Smooth muscle cell (in vitro differentiated cells): ENCODE data around the gene WDR55. TPM values are rescaled to one million over a fixed set of nuclear protein-coding genes. Genes with fewer than 3 reads are reported as not detected.
"Not testable (repeated sequence)": the region's sequence is repeated elsewhere in the genome, so short reads cannot be mapped to it uniquely, and the experiment has no call there.

ENCODE experiments used
- DNase-seq: peaks from one replicate; lab custom pipeline; 2025; ENCODE audit not compliant: unreplicated experiment; lab: John Stamatoyannopoulos, UW
- H2AFZ ChIP-seq: fragments of 200-600 bp; sonication (generic); 2 replicates; pipeline ENCODE4 v1.6.0; 2016; ENCODE audit warnings: antibody characterized with exemption, low read depth, mild to moderate bottlenecking
- H3F3A ChIP-seq: fragments of 200-600 bp; sonication (generic); 2 replicates; pipeline ENCODE4 v1.6.0; 2017; ENCODE audit warnings: antibody characterized with exemption, low read depth
- H3K27ac ChIP-seq: fragments of 200-600 bp; sonication (generic); 2 replicates; pipeline ENCODE4 v1.5.1; 2016; ENCODE audit warnings: low read depth, mild to moderate bottlenecking
- H3K27me3 ChIP-seq: fragments of 200-600 bp; sonication (generic); 2 replicates; pipeline ENCODE4 v1.6.1; 2016; ENCODE audit warnings: low read depth, mild to moderate bottlenecking
- H3K36me3 ChIP-seq: fragments of 200-600 bp; sonication (generic); 2 replicates; pipeline ENCODE4 v1.5.1; 2016; ENCODE audit warnings: low read depth
- H3K4me1 ChIP-seq: fragments of 200-600 bp; sonication (generic); 2 replicates; pipeline ENCODE4 v1.5.1; 2016; ENCODE audit warnings: low read depth
- H3K4me2 ChIP-seq: fragments of 200-600 bp; sonication (generic); 2 replicates; pipeline ENCODE4 v1.6.0; 2016; ENCODE audit warnings: mild to moderate bottlenecking
- H3K4me3 ChIP-seq: fragments of 200-600 bp; sonication (generic); 2 replicates; pipeline ENCODE4 v1.5.1; 2016; ENCODE audit warnings: mild to moderate bottlenecking
- H3K79me2 ChIP-seq: fragments of 200-600 bp; sonication (generic); 2 replicates; pipeline ENCODE4 v1.6.0; 2016; ENCODE audit warnings: low read depth, mild to moderate bottlenecking
- H3K9ac ChIP-seq: fragments of 200-600 bp; sonication (generic); 2 replicates; pipeline ENCODE4 v1.6.0; 2016; ENCODE audit warnings: low read depth
- H3K9me3 ChIP-seq: fragments of 200-600 bp; sonication (generic); replicated peaks from 2 replicates; pipeline ENCODE4 v1.5.1; 2016; ENCODE audit warnings: low read depth
- H4K20me1 ChIP-seq: fragments of 200-600 bp; sonication (generic); 2 replicates; pipeline ENCODE4 v1.6.0; 2016; ENCODE audit warnings: low read depth
- WGBS: methylation state at CpG from one replicate; pipeline ENCODE4 v1.1.7; 2016; ENCODE audit warnings: low lambda C conversion rate; 5-methylcytosine and 5-hydroxymethylcytosine counted together
- polyA plus RNA-seq: library from polyadenylated mRNA; unstranded; fragments of >200 nt; fragmentation: Nextera tagmentation; extraction: Ambion mirVana; gene quantifications from 2 replicates; pipeline ENCODE4 v1.2.1, GENCODE V29; 2016
- total RNA-seq: library from RNA; depleted of rRNA; stranded (reverse); fragments of >200 nt; gene quantifications from 2 replicates; pipeline ENCODE4 v1.2.3, GENCODE V29; 2014
- TF ChIP-seq, protein P1 (sequence below): fragments of 200-600 bp; sonication (generic); IDR thresholded peaks from 2 replicates; pipeline ENCODE4 v1.5.1; 2017; ENCODE audit warnings: borderline replicate concordance, mild to moderate bottlenecking, antibody characterized with exemption; ENCODE audit not compliant: insufficient read depth, poor library complexity, severe bottlenecking

Gene WDR55
- total and polyA plus RNA-seq, 2 experiments from 2014 or later, result 14.2 to 20.6 TPM

DNA sequence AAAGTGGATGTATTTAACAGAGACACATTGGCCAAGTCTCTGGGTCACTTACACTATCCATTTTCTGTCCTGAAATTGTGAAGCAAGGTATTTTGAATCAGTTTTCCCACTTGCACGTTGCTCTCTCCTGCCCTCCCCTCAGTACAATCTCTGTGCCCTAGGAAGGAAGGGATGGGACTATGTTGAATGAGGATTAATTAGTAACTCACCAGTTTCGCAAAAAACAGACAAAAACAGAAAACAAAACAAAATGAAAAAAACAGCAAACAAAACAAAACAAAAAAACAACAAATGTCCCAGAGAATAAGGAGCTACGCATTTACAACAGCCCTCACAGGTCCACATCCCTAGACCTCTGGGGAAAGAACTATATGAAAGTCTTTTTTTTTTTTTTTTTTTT is 30.6 kb upstream of the WDR55 start:
- DNase-seq, result no peak
- no peaks in the 10 kb centered on the region for H3K36me3 ChIP-seq
- no peaks in the 10 kb centered on the region for H3F3A ChIP-seq
- no peaks in the 10 kb centered on the region for H3K4me1 ChIP-seq
- no peaks in the 10 kb centered on the region for H4K20me1 ChIP-seq
- no peak overlapping the region for H3K4me3 ChIP-seq
- no peaks in the 10 kb centered on the region for H3K79me2 ChIP-seq
- H2AFZ ChIP-seq, result no peak overlapping the region
- H3K27ac ChIP-seq, result no peak overlapping the region
- no peak overlapping the region for H3K4me2 ChIP-seq
- TF ChIP-seq, protein P1, sequence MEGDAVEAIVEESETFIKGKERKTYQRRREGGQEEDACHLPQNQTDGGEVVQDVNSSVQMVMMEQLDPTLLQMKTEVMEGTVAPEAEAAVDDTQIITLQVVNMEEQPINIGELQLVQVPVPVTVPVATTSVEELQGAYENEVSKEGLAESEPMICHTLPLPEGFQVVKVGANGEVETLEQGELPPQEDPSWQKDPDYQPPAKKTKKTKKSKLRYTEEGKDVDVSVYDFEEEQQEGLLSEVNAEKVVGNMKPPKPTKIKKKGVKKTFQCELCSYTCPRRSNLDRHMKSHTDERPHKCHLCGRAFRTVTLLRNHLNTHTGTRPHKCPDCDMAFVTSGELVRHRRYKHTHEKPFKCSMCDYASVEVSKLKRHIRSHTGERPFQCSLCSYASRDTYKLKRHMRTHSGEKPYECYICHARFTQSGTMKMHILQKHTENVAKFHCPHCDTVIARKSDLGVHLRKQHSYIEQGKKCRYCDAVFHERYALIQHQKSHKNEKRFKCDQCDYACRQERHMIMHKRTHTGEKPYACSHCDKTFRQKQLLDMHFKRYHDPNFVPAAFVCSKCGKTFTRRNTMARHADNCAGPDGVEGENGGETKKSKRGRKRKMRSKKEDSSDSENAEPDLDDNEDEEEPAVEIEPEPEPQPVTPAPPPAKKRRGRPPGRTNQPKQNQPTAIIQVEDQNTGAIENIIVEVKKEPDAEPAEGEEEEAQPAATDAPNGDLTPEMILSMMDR, result no peak
- peaks cover under 1% of the 10 kb centered on the region for H3K9me3 ChIP-seq
- WGBS, result 74% methylated on average over 3 of the region's 3 CpGs
- no peaks in the 10 kb centered on the region for H3K27me3 ChIP-seq
- H3K9ac ChIP-seq, result no peak overlapping the region

DNA sequence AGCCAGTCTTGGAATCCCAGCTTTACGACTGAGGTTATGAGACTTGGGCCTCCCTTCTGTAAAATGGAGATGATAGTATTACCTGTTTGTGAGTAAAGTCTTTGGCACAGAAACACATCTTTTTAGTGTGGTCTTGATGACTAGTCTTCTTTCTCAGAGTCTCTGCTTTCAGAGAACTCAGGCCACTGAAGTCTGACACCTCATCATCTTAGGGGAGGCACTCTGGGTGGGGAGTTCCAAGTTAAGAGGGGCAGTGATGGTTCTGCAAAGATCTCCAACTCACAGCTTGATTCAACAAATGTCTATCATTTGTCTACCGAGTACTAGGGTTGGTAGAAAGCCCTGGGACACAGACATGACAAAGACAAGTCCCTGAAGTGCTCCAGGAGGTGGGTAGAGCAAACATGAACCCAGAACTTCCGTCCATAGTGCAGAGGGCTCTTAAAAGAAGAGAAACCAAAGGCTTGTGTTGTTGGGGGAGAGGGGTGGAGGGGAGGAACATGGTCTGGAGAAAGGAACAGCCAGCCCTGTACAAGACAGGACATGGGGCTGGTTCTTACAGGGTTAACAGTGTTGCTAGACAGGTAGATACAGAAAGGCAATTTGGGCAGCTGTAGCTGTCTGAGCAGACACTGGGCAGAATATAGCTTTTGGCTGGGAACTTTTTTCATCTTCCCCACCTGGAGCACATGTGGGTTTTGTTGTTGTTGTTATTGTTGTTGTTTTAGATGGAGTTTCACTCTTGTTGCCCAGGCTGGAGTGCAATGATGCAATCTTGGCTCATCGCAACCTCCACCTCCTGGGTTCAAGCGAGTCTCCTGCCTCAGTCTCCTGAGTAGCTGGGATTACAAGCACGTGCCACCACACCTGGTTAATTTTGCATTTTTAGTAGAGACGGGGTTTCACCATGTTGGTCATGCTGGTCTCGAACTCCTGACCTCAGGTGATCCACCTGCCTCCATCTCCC is 29.1 kb upstream of the WDR55 start:
- Histone ChIP-seq H3K36me3 (no peaks in the 10 kb centered on the region), H3K4me2 (no peak overlapping the region), H3K27me3 (no peaks in the 10 kb centered on the region), H3F3A (no peaks in the 10 kb centered on the region), H3K27ac (no peak overlapping the region), H3K4me1 (peaks cover 4% of the 10 kb centered on the region), H3K9ac (no peak overlapping the region), H4K20me1 (no peaks in the 10 kb centered on the region), H3K4me3 (no peak overlapping the region), H3K79me2 (no peaks in the 10 kb centered on the region), H3K9me3 (no peaks in the 10 kb centered on the region), H2AFZ (no peak overlapping the region)
- 91% methylated on average over 8 of the region's 8 CpGs for WGBS
- TF ChIP-seq, protein P1, result no peak
- no peak for DNase-seq

DNA sequence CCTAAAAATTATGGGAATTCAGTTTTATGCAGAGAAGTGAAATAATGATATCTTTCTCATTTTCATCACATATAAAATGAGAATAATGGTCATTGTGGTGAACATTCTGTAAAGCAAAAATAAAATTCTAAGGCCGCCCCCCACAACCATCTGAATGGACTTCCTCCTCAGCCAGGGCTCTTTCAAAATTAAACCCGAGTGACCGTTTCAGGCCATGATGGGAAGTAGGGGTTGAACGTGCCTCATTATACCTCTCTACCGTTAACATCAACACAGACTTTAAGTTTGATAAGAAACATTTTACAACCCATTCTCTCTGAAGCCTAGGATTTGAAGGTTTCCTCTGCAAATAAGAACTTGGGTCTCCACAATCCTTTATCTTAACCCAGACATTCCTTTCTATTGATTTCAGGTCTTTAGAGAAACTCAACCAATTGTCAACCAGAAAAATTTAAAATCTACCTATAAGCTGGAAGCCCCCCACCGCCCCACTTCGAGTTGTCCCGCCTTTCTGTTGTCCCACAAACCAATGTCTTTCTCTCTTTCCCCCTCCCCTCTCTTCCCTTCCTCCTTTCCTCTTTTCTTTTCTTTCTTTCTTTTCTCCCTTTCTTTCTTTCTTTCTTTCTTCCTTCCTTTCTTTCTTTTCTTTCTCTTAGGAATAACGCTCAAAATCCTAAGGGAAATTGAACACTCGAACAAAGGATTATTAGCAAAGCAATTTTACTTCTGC is 27.2 kb upstream of the WDR55 start:
- no peaks in the 10 kb centered on the region for H4K20me1 ChIP-seq
- no peaks in the 10 kb centered on the region for H3K27me3 ChIP-seq
- TF ChIP-seq, protein P1, result no peak
- WGBS, result 88% methylated on average over 10 of the region's 10 CpGs
- H3K36me3 ChIP-seq, result no peaks in the 10 kb centered on the region
- H3K4me2 ChIP-seq, result no peak overlapping the region
- no peak for DNase-seq
- H3K79me2 ChIP-seq, result no peaks in the 10 kb centered on the region
- H3K4me1 ChIP-seq, result peaks cover 4% of the 10 kb centered on the region
- no peak overlapping the region for H2AFZ ChIP-seq
- H3K27ac ChIP-seq, result no peak overlapping the region
- no peaks in the 10 kb centered on the region for H3K9me3 ChIP-seq
- no peak overlapping the region for H3K4me3 ChIP-seq
- no peak overlapping the region for H3K9ac ChIP-seq
- H3F3A ChIP-seq, result no peaks in the 10 kb centered on the region

DNA sequence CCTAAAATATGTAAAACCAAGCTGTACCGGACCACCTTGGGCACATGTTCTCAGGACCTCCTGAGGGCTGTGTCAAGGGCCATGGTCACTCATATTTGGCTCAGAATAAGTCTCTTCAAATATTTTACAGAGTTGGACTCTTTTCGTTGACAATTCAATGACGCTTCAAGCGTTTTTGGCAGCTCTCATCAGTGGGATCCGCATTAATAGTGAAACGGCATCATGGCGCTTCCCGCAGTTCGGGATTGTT is 25.9 kb upstream of the WDR55 start:
- WGBS, result 67% methylated on average over 9 of the region's 9 CpGs
- not testable (repeated sequence) for DNase-seq, H3K79me2 ChIP-seq, H3K9me3 ChIP-seq, H3K27me3 ChIP-seq, H3K36me3 ChIP-seq, H3K4me1 ChIP-seq, H3K9ac ChIP-seq, H4K20me1 ChIP-seq, H3F3A ChIP-seq
- Histone ChIP-seq H2AFZ (peak overlapping the region; percentile 96), H3K4me3 (peak overlapping the region; percentile 76), H3K4me2 (peak overlapping the region; percentile 96), H3K27ac (peak overlapping the region; percentile 26)
